ENCODE data around the gene TAOK2. TPM values are rescaled to one million over a fixed set of nuclear protein-coding genes. Genes with fewer than 3 reads are reported as not detected.

Gene TAOK2
- polyA plus RNA-seq, 2 of the 4 experiments (the other 2 are of a cell fraction) = 13.7 to 30.8 TPM

GRCh38 chr16:29995911-29996765, 22.5 kb downstream of the TAOK2 start, which contains the start of gene INO80E:
Gene INO80E (plus strand): TSS chr16:29996241. CDS start chr16:29996311, 70 bp downstream.
- FAIRE-seq = peak; percentile 7
- WGBS (ENCODE audit: missing lambda C conversion rate) = under 1% methylated on average over 37 of the region's 65 CpGs
- Histone ChIP-seq H3K27ac (peak within 1 kb of the TSS; percentile 94 to 97), H3K9me3 (no peaks in the 10 kb centered on the region), H3K4me2 (peak within 1 kb of the TSS; percentile 94), H3K4me3 (peak within 1 kb of the TSS; percentile 89), H3K4me1 (peaks cover 14% of the 10 kb centered on the region)
- ChIA-PET CTCF (interaction anchor here (0.5 to 6.3 kb wide), 6 partner anchors 9 to 148 kb away, joined by 3 to 39 read pairs (median 3); partner anchors contain the start of gene CDIPT), POLR2A (interaction anchor here (0.9 to 1.6 kb wide), 3 partner anchors 23 to 97 kb away, joined by 3 to 4 read pairs (median 3); partner anchors contain the start of genes SEZ6L2 and TAOK2)
- ATAC-seq = peak; percentile 97 to 98
- TF ChIP-seq TP53 (CRISPR knock-in tag; IDR thresholded peaks at IDR 0.05) (peak; percentile 45), FOSB (CRISPR knock-in tag; IDR thresholded peaks at IDR 0.05) (0 out of 2 replicates have a peak, but pooled peaks have one; percentile 22), E2F6 (IDR thresholded peaks at IDR 0.05; ENCODE audit: borderline replicate concordance, low read depth) (no peak), POLR2A (IDR thresholded peaks at IDR 0.05; ENCODE audit: low read length) (peak; percentile 71), PHF8 (IDR thresholded peaks at IDR 0.05; ENCODE audit: borderline replicate concordance, low read depth) (peak; percentile 36), KDM5A (IDR thresholded peaks at IDR 0.05) (peak; percentile 74), CTCF (IDR thresholded peaks at IDR 0.05) (no peak), BHLHE40 (IDR thresholded peaks at IDR 0.05; ENCODE audit: low read depth, low read length) (peak; percentile 56), FOXS1 (CRISPR knock-in tag; IDR thresholded peaks at IDR 0.05) (no peak), HOXB5 (CRISPR knock-in tag; IDR thresholded peaks at IDR 0.05) (no peak), POLR2AphosphoS2 (conservative IDR thresholded peaks at IDR 0.05; ENCODE audit: low read length) (peak; percentile 82; the same call in 1 of the 2 replicates), KDM1A (IDR thresholded peaks at IDR 0.05; ENCODE audit: low read depth) (peak; percentile 78; the same call in 1 of the 2 replicates), HOXA7 (CRISPR knock-in tag; IDR thresholded peaks at IDR 0.05) (peak; percentile 63; the same call in 1 of the 2 replicates), BCL3 (IDR thresholded peaks at IDR 0.05) (peak; percentile 47; the same call in 1 of the 3 replicates), RFX5 (IDR thresholded peaks at IDR 0.05) (no peak), HES2 (IDR thresholded peaks at IDR 0.05) (no peak), JUN (IDR thresholded peaks at IDR 0.05) (peak; percentile 28 to 76; a peak in 4 of 5 replicates), EP300 (IDR thresholded peaks at IDR 0.05) (no peak), CEBPB (IDR thresholded peaks at IDR 0.05) (no peak; a peak in 1 of 4 replicates), RCOR1 (IDR thresholded peaks at IDR 0.05; ENCODE audit: low read depth, low read length) (no peak), NPAS2 (CRISPR knock-in tag; IDR thresholded peaks at IDR 0.05; ENCODE audit: borderline replicate concordance) (no peak), ATOH8 (CRISPR knock-in tag; IDR thresholded peaks at IDR 0.05; ENCODE audit: low read depth) (0 out of 2 replicates have a peak, but pooled peaks have one; percentile 45), CHD4 (IDR thresholded peaks at IDR 0.05; ENCODE audit: borderline replicate concordance) (peak; percentile 71; the same call in 1 of the 2 replicates)
- peak; percentile 97 to 99 for DNase-seq (ENCODE audit: low read depth in 1 of 2, low spot score in 1 of 2)

Measured in A549 (cell line).